Skin epidermis (tissue), 12 donors: ENCODE results near the gene ATP1A1.

Source experiments
- H3K27ac ChIP-seq, 21 experiments: fragments of 200-600 bp; sonication (generic) in 11 of 21; one replicate each; pipeline ENCODE4 v1.5.0; 2020; ENCODE audit warnings: mild to moderate bottlenecking in 3 of 21, inconsistent platforms in 2 of 21, moderate library complexity in 2 of 21
- H3K4me3 ChIP-seq, 7 experiments: fragments of 200-600 bp; sonication (generic) in 2 of 7; one replicate each; pipeline ENCODE4 v1.5.0; 2020; ENCODE audit warnings: inconsistent platforms in 2 of 7, mild to moderate bottlenecking in 2 of 7, moderate library complexity in 1 of 7

ATP1A1 gene

DNA sequence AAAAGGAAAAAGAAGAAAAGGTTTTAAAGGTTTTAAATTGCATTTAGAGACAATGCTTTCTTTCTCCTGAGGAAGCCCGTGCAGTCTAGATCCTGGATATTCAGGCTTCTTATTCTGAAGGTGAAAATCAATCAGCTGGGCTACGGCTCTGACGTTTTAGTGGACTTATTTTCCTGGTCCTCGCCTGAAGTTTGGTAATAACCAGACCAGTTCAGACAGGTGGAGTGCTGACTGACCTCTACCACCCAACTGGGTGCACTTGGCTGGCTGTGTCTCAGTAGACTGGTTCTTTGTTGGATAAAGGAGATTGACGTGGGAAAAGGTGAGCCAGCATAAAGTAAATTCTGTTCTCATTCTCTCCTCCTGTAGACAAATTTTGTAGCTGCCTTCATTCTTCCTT, 7.2 kb upstream of the ATP1A1 start:
- Histone ChIP-seq H3K4me3 (no peak overlapping the region), H3K27ac (no peak overlapping the region)

DNA sequence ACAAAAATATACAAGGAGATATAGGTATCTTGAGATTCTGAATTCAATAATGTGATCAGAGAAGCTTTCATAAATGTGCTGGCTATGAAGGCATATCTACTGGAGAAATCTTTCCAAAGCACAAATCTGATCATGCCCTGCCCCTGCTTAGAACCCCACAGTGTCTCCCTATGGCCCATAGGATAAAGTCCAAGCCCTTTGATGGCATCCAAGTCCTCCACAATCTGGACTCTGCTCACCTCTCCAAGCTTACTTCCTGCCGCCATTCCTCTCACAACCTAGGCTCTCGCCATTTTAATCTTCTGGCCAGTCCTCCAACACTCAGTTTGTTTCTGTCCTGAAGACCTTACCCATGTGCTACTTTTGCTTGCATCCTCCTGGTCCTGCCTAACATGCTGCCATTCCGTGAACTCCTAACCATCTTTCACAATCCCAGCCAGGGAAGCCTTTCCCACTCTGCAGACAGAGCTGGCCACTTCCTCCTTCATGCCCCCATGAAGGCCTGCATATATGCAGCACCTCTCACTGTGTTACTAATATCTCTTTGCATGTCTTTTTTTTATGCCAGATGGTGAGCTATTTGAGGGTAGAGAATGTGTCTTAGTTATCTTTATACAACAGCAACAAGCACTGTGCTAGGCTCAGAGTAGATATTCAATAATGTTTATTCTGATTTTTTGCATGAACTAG, 5.6 kb upstream of the ATP1A1 start:
- Histone ChIP-seq H3K27ac (no peak overlapping the region), H3K4me3 (no peak overlapping the region)

- no peak overlapping the region for H3K4me3 ChIP-seq
- no peak overlapping the region for H3K27ac ChIP-seq
Measured at GRCh38 chr1:116368241-116368640, 4.8 kb upstream of the ATP1A1 start.

- Histone ChIP-seq H3K27ac (no peak overlapping the region), H3K4me3 (no peak overlapping the region)
Measured at GRCh38 chr1:116370181-116370580, 2.9 kb upstream of the ATP1A1 start.

- peak overlapping the region in 10 of 21 experiments; percentile 94 to 99 (median 98) for H3K27ac ChIP-seq
Measured at GRCh38 chr1:116371752-116372151, 1.3 kb upstream of the ATP1A1 start.

DNA sequence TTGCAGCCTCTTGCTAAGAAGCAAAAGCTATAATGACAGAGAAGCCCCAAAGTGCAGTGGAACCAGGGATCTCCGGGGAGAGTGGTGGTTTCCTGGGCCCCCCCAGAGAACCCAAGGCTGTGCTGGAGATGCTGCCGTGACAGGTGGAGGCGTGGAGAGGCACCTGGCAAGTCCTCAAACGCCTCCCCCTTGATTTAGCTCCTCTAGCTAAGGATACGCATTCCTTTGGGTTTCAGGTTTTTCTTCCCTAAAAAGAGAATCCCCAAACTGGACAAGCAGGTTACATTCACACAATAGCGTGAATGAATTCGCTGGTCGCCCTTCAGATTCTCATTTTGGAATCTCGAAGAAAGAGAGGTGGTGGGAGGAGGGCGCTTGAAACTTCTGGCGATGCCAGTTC, 853 bp upstream of the ATP1A1 start:
- Histone ChIP-seq H3K27ac (peak overlapping the region in 15 of 21 experiments; percentile 89 to 99 (median 98)), H3K4me3 (peak overlapping the region; percentile 57 to 98 (median 82))

More at GRCh38 chr1:116371752-116372151, 1.3 kb upstream of the ATP1A1 start:
- H3K4me3 ChIP-seq, result no peak overlapping the region

- H3K4me3 ChIP-seq, result peak overlapping the region; percentile 57 to 98 (median 82)
- H3K27ac ChIP-seq, result peak overlapping the region; percentile 86 to 99 (median 97)
Measured at GRCh38 chr1:116373431-116374352, 648 bp downstream of the ATP1A1 start.

GRCh38 chr1:116374353-116375147, 1.5 kb downstream of the ATP1A1 start:
- Histone ChIP-seq H3K27ac (peak overlapping the region; percentile 86 to 99 (median 97)), H3K4me3 (peak overlapping the region; percentile 57 to 98 (median 82))

DNA sequence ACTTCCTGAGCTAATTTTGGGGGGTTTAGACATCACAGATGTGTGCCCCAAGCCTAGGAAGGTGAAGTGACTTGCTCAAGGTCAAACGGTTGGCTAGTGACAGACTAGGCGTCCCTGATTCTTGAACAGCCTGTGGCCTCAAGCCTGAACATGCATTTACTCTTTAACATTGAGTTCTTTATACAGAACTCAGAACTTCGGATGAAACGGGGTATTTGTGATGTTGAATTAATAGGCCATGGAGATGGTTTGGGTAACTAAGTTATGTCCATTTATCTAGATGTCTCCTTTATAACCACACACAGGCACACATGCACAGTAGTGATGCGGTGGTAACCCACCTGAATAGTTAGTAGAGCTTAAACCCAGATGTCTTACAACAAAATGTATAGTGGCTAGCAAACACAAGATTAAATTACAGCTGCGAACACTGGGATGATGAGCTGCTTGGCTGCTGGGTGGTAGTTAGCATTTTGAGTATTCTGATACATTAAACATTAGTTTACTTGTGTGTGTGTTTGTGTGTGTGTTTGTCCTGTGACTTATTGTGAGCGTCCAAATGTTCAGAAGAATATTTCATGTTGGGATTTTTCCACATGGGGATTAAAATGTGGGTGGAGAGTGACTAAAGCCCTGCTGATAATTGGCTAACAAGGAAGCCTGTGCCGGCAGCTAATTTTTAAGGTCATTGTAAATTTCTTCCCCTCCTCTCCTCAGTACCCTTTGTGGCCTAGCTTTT, 2.3 kb downstream of the ATP1A1 start:
- Histone ChIP-seq H3K4me3 (peak overlapping the region; percentile 57 to 98 (median 82)), H3K27ac (peak overlapping the region in 20 of 21 experiments; percentile 16 to 99 (median 96))

- peak overlapping the region in 20 of 21 experiments; percentile 16 to 99 (median 96) for H3K27ac ChIP-seq
- H3K4me3 ChIP-seq, result peak overlapping the region in 6 of 7 experiments; percentile 17 to 98 (median 80)
Measured at GRCh38 chr1:116375887-116376728, 3.1 kb downstream of the ATP1A1 start.

GRCh38 chr1:116376729-116377086, 3.7 kb downstream of the ATP1A1 start:
- peak overlapping the region in 20 of 21 experiments; percentile 19 to 99 (median 96) for H3K27ac ChIP-seq
- peak overlapping the region in 3 of 7 experiments; percentile 26 to 91 (median 57) for H3K4me3 ChIP-seq

DNA sequence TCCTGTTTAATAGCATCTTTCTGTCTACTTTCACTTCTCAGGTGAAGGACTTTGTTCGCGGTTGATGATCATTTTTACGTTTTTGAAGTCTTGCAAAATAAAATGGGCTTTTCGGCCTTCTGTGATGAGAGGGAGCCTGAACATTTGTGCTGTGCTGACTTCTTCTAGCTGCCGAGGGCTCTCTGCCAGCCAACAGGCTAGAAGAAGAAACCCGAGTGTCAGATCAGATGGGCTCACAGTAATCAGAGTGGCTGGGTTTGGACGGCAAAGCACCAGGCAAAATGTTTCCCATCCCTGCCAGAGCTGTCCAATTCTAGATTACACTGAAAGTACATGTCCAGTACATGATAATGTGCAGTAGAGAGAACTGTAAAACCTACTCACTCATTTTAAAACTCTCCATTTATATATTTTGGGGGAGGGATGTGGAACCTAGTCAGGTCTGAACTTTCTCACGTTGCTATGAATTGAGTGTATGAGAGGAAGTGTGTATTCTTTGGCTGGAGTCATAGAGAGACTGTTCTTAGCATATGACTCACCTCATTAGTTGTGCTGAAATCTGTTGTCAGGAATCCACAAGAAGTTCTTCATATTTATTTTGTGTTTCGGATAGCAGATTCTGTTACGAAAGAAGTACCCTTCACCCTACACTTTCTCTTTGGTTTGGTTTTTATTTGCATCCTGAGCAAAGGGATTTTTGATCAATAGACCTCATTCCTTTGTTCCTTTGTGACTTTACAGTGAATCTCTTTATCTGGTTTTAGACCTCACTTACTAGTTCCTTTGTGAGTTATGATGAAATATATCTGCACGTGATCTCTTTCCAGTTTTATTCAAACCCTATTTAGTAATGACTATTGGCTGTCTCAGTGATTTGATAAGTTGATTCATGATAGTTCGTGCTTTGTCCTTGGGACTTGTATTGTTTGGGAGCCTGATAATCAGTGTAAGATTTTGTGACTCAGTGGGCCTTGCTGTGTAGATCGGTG, 4.8 kb downstream of the ATP1A1 start:
- Histone ChIP-seq H3K4me3 (peak overlapping the region in 4 of 7 experiments; percentile 2 to 91 (median 20)), H3K27ac (peak overlapping the region; percentile 19 to 99 (median 95))

- Histone ChIP-seq H3K27ac (peak overlapping the region in 14 of 21 experiments; percentile 35 to 98 (median 95)), H3K4me3 (no peak overlapping the region)
Measured at GRCh38 chr1:116379057-116379630, 6.1 kb downstream of the ATP1A1 start.

DNA sequence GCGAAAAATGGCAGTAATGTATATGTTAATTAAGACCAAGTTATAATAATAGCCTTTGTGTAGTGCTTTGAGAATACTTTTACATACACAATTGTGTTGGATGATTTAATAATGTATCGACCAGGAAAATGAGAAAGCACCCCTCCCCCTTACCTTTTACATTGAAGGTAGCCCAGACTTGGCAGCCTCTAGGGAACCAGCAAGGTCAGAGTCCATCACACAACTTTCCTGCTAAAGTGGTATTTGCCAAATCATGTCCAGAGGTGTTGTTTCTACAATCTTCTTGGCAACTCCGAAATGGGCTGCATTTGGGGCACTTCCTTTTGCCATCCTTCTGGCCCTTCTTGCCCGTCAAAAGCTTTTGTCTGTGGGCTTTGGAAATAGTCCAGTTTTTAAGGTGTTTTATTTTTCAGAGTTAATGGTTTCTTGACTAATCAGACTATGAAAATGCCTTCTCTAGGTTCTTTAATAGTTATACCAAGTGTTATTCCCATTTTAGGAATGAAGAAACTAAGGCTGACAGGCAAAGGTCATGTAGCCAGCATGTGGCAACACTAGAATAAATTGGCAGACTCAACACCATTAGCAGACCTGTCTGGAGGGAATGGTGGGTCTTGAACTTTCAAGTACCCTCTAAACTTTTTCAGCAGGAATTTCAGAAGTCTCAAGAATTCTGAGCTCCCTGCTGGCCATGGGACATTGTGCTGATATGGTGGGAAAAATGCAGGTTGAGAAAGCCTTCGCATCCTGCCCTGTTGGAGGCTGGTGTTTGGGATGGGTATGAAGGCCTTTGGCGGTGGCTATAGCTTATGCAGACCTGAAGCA, 6.8 kb downstream of the ATP1A1 start:
- Histone ChIP-seq H3K27ac (peak overlapping the region in 8 of 21 experiments; percentile 2 to 98 (median 81)), H3K4me3 (no peak overlapping the region)

GRCh38 chr1:116380499-116381242, 7.6 kb downstream of the ATP1A1 start:
- H3K27ac ChIP-seq, result peak overlapping the region in 6 of 21 experiments; percentile 15 to 96 (median 81)
- H3K4me3 ChIP-seq, result no peak overlapping the region
